GM12878 (cell line): Measurements from ENCODE around the gene FCAR. TPM values are rescaled to one million over a fixed set of nuclear protein-coding genes. Genes with fewer than 3 reads are reported as not detected.

ENCODE experiments used
- ATAC-seq: fragments of 200-7000 bp; cut with Tn5 transposase; 3 replicates; pipeline ENCODE4 v1.9.1; 2020; ENCODE audit warnings: mild to moderate bottlenecking, moderate library complexity
- BruUV-seq: library from RNA; stranded (reverse); fragments of 400-500 nt; replicated peaks from 2 replicates; lab custom pipeline; 2021; lab: Mats Ljungman, UMichigan
- CTCF ChIA-PET: fragments of 300-600 bp; sonication (Branson Sonifier 250); formaldehyde crosslinking; extraction: SDS; loops from one replicate; lab custom pipeline; 2021; ENCODE audit warnings: inconsistent platforms; lab: Yijun Ruan, JAX
- POLR2A ChIA-PET: fragments of 350-600 bp; formaldehyde crosslinking; extraction: SDS; loops from one replicate; lab custom pipeline; 2021; ENCODE audit warnings: inconsistent platforms; lab: Charles Lee
- RAD21 ChIA-PET: fragments of 300-600 bp; sonication (Branson Sonifier 250); formaldehyde crosslinking; loops from one replicate; lab custom pipeline; 2023; ENCODE audit warnings: antibody characterized with exemption; ENCODE audit not compliant: unreplicated experiment; lab: Charles Lee
- SMC1A ChIA-PET: fragments of 300-600 bp; sonication (Branson Sonifier 250); formaldehyde crosslinking; loops from one replicate; lab custom pipeline; 2023; ENCODE audit not compliant: unreplicated experiment, uncharacterized antibody; lab: Charles Lee
- DNase-seq: peaks from one replicate; pipeline ENCODE4 v3.0.0-alpha.2; 2011; ENCODE audit warnings: low read depth, low spot score
- FAIRE-seq: peaks from 3 replicates; lab custom pipeline; 2011; peaks lifted over from hg19 to GRCh38; lab: Jason Lieb, UNC
- H2AFZ ChIP-seq: 2 replicates; pipeline ENCODE4 v1.6.0; 2011; ENCODE audit warnings: low read depth, low read length, control low read depth; ENCODE audit not compliant: control insufficient read depth
- H3K27ac ChIP-seq: 2 replicates; pipeline ENCODE4 v1.5.1; 2011; ENCODE audit warnings: control low read depth; ENCODE audit not compliant: control insufficient read depth, insufficient read depth
- H3K27me3 ChIP-seq, 2 experiments: replicated peaks in 1 of 2; 2 replicates each; pipeline versions ENCODE4 v1.6.0 to v1.6.1; 2011; ENCODE audit warnings: low read length in 1 of 2; ENCODE audit not compliant: control insufficient read depth in 2 of 2, insufficient read depth in 2 of 2
- H3K36me3 ChIP-seq, 2 experiments: 2 replicates each; pipeline ENCODE4 v1.5.1; 2011; ENCODE audit warnings: low read length in 1 of 2; ENCODE audit not compliant: control insufficient read depth in 2 of 2, insufficient read depth in 2 of 2
- H3K4me1 ChIP-seq: 2 replicates; pipeline ENCODE4 v1.6.1; 2011; ENCODE audit warnings: mild to moderate bottlenecking, low read length, moderate library complexity, mixed read lengths; ENCODE audit not compliant: control insufficient read depth, insufficient read depth
- H3K4me2 ChIP-seq: 2 replicates; pipeline ENCODE4 v1.6.0; 2011; ENCODE audit warnings: control low read depth; ENCODE audit not compliant: control insufficient read depth, insufficient read depth
- H3K4me3 ChIP-seq: fragments of 200-600 bp; sonication (generic); 2 replicates; pipeline ENCODE4 v1.5.1; 2016
- H3K79me2 ChIP-seq: 2 replicates; pipeline ENCODE4 v1.6.0; 2011; ENCODE audit warnings: low read length; ENCODE audit not compliant: control insufficient read depth, insufficient read depth
- H3K9ac ChIP-seq: 2 replicates; pipeline ENCODE4 v1.8.0; 2011; ENCODE audit warnings: low read length, control low read depth, mixed read lengths; ENCODE audit not compliant: control insufficient read depth, insufficient read depth
- H3K9me3 ChIP-seq: replicated peaks from 3 replicates; pipeline ENCODE4 v1.5.1; 2011; ENCODE audit warnings: mild to moderate bottlenecking, low read length; ENCODE audit not compliant: control insufficient read depth, insufficient read depth
- H4K20me1 ChIP-seq: 2 replicates; pipeline ENCODE4 v1.6.0; 2011; ENCODE audit not compliant: control insufficient read depth, insufficient read depth
- CBX5 ChIP-seq: sonication (generic); IDR thresholded peaks from 2 replicates; pipeline ENCODE4 v1.6.1; 2016; ENCODE audit warnings: low read depth, moderate library complexity, mild to moderate bottlenecking, inconsistent platforms
- EGR1 ChIP-seq, 2 experiments: IDR thresholded peaks; 1 replicate in 1 of 2; 2 replicates in 1 of 2; pipeline ENCODE4 v1.6.1; 2011 to 2012; ENCODE audit warnings: low read depth in 2 of 2, low read length in 2 of 2, borderline replicate concordance in 1 of 2, mild to moderate bottlenecking in 1 of 2, moderate library complexity in 1 of 2
- ELK1 ChIP-seq: IDR thresholded peaks from 2 replicates; pipeline ENCODE4 v1.6.1; 2012; ENCODE audit warnings: low read depth, low read length, improper control_type of control experiment
- EP300 ChIP-seq, 2 experiments: fragments of 150-350 bp in 1 of 2; IDR thresholded peaks; 2 replicates each; pipeline ENCODE4 v1.6.1; 2011 to 2012; ENCODE audit warnings: low read depth in 2 of 2, low read length in 2 of 2, borderline replicate concordance in 1 of 2, improper control_type of control experiment in 1 of 2, inconsistent platforms in 1 of 2; ENCODE audit not compliant: control insufficient read depth in 1 of 2
- IKZF1 ChIP-seq: fragments of 450-650 bp; conservative IDR thresholded peaks from 2 replicates; pipeline ENCODE4 v1.6.1; 2017; ENCODE audit warnings: antibody characterized with exemption, mild to moderate bottlenecking
- NFYA ChIP-seq: IDR thresholded peaks from 2 replicates; pipeline ENCODE4 v1.6.1; 2011; ENCODE audit warnings: low read depth, mild to moderate bottlenecking, low read length, improper control_type of control experiment, borderline replicate concordance
- NKRF ChIP-seq: fragments of 450-650 bp; conservative IDR thresholded peaks from 2 replicates; pipeline ENCODE4 v1.6.1; 2017; ENCODE audit warnings: mild to moderate bottlenecking, moderate library complexity
- PML ChIP-seq: IDR thresholded peaks from 2 replicates; pipeline ENCODE4 v1.6.1; 2012; ENCODE audit warnings: low read length, inconsistent platforms
- RELB ChIP-seq: fragments of 450-650 bp; IDR thresholded peaks from 2 replicates; pipeline ENCODE4 v1.6.1; 2017; ENCODE audit warnings: low read depth, mild to moderate bottlenecking, moderate library complexity
- SPI1 ChIP-seq: IDR thresholded peaks from 2 replicates; pipeline ENCODE4 v1.6.1; 2011; ENCODE audit warnings: low read depth, mild to moderate bottlenecking, low read length, moderate library complexity, borderline replicate concordance; ENCODE audit not compliant: insufficient read depth
- STAT3 ChIP-seq: IDR thresholded peaks from 2 replicates; pipeline ENCODE4 v1.6.1; 2011; ENCODE audit warnings: low read depth, low read length, improper control_type of control experiment
- SUPT20H ChIP-seq: IDR thresholded peaks from 2 replicates; pipeline ENCODE4 v1.6.1; 2011; ENCODE audit warnings: low read depth, mild to moderate bottlenecking, low read length, moderate library complexity, borderline replicate concordance; ENCODE audit not compliant: control insufficient read depth
- WGBS: methylation state at CpG from one replicate; pipeline ENCODE4 v1.1.6; 2016; ENCODE audit warnings: low lambda C conversion rate; ENCODE audit not compliant: insufficient replicate concordance, insufficient coverage; ENCODE audit errors: missing lambda C conversion rate; 5-methylcytosine and 5-hydroxymethylcytosine counted together
- in situ Hi-C: fragments of 300-500 bp; cut with MboI; formaldehyde crosslinking; loops from 9 replicates; pipeline ENCODE4 v1.14.3; 2018; ENCODE audit warnings: mixed read lengths
- intact Hi-C: fragments of 100-400 bp; cut with micrococcal nuclease; formaldehyde crosslinking; loops from one replicate; pipeline ENCODE4 v1.14.2; 2022; ENCODE audit not compliant: unreplicated experiment
- polyA plus RNA-seq, 11 experiments: library from polyadenylated mRNA; depleted of rRNA in 4 of 11; unstranded in 6 of 11; stranded (reverse) in 5 of 11; fragments of >200 nt; fragmentation: Nextera tagmentation in 4 of 11; fragmentation: Illumina TruSeq in 1 of 11; extraction: Ambion mirVana in 4 of 11; extraction: Trizol in 1 of 11; gene quantifications; 1 replicate in 1 of 11; 2 replicates in 10 of 11; pipeline versions ENCODE4 v1.2.1 to v1.2.3, GENCODE V29; 2011 to 2016; ENCODE audit warnings: inconsistent platforms in 2 of 11, missing spikeins in 2 of 11, low read depth in 1 of 11
- total RNA-seq, 4 experiments: library from RNA; depleted of rRNA in 3 of 4; stranded (reverse); fragments of >200 nt in 3 of 4; fragmentation: Illumina TruSeq in 1 of 4; extraction: Trizol in 1 of 4; gene quantifications; 2 replicates each; pipeline versions ENCODE4 v1.2.1 to v1.2.3, GENCODE V29; 2013 to 2021
- TF ChIP-seq, protein P1 (sequence below): fragments of 450-650 bp; IDR thresholded peaks from 2 replicates; pipeline ENCODE4 v1.6.1; 2018; ENCODE audit warnings: mild to moderate bottlenecking, low read depth, moderate library complexity; ENCODE audit not compliant: partially characterized antibody

FCAR gene
- total and polyA plus RNA-seq, 10 of the 15 experiments (the other 5 are each of a cell fraction or from before 2014, with no cell fraction given): 0.49 TPM; not detected in 9

GRCh38 chr19:54921082-54921481 is 47.0 kb downstream of the FCAR start (continued):
- TF ChIP-seq PML: no peak

DNA sequence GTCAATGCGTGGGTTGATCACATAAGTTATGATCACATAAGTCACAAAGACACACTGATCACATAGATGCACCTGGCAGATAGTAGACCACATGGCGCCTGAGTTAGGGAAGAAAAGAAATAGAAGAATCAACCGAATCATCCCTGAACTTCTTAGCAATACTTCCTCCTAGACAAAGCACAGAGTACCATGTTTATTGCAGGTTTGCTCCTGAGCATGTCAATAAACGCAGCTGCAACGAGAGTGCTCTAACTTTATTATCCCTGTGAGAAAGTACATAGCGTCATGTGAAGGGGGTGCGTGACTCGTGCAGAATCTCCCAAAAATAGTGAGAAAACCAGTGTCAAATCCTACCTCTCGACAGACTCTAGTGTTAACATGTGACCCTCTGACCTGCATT is 49.2 kb downstream of the FCAR start:
- ChIA-PET RAD21 (no interaction called here), CTCF (no interaction called here), POLR2A (no interaction called here), SMC1A (no interaction called here)
- Histone ChIP-seq H3K9me3 (no peaks in the 10 kb centered on the region; the same call in 2 of the 3 replicates), H3K4me2 (no peak overlapping the region), H2AFZ (no peak overlapping the region), H3K9ac (no peak overlapping the region), H3K27ac (no peak overlapping the region), H3K27me3 (no peaks in the 10 kb centered on the region), H3K36me3 (no peaks in the 10 kb centered on the region), H3K4me1 (no peaks in the 10 kb centered on the region), H4K20me1 (no peaks in the 10 kb centered on the region), H3K79me2 (no peaks in the 10 kb centered on the region), H3K4me3 (no peak overlapping the region)
- WGBS: 43% methylated on average over 9 of the region's 9 CpGs
- ATAC-seq: no peak
- BruUV-seq: no TSS peak
- in situ Hi-C loops (loop anchor here (10.0 kb wide), 1 partner anchor 448 kb away; the partner anchor contains the start of gene CDC42EP5), intact Hi-C loops (no loop called here)
- FAIRE-seq: no peak
- DNase-seq: no peak
- no peak for TF ChIP-seq STAT3
- TF ChIP-seq IKZF1: no peak
- no peak for TF ChIP-seq EP300 (IDR thresholded peaks at IDR 0.05; ENCODE audit: borderline replicate concordance in 1 of 2, control insufficient read depth in 1 of 2, low read depth in 2 of 2, low read length in 2 of 2)
- TF ChIP-seq EGR1 (IDR thresholded peaks at IDR 0.05; ENCODE audit: borderline replicate concordance in 1 of 2, low read depth in 2 of 2, low read length in 2 of 2): no peak
- TF ChIP-seq SUPT20H: no peak
- TF ChIP-seq SPI1: no peak
- TF ChIP-seq RELB: no peak
- no peak for TF ChIP-seq CBX5
- TF ChIP-seq, protein P1, sequence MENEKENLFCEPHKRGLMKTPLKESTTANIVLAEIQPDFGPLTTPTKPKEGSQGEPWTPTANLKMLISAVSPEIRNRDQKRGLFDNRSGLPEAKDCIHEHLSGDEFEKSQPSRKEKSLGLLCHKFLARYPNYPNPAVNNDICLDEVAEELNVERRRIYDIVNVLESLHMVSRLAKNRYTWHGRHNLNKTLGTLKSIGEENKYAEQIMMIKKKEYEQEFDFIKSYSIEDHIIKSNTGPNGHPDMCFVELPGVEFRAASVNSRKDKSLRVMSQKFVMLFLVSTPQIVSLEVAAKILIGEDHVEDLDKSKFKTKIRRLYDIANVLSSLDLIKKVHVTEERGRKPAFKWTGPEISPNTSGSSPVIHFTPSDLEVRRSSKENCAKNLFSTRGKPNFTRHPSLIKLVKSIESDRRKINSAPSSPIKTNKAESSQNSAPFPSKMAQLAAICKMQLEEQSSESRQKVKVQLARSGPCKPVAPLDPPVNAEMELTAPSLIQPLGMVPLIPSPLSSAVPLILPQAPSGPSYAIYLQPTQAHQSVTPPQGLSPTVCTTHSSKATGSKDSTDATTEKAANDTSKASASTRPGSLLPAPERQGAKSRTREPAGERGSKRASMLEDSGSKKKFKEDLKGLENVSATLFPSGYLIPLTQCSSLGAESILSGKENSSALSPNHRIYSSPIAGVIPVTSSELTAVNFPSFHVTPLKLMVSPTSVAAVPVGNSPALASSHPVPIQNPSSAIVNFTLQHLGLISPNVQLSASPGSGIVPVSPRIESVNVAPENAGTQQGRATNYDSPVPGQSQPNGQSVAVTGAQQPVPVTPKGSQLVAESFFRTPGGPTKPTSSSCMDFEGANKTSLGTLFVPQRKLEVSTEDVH: no peak
- no peak for TF ChIP-seq NKRF
- TF ChIP-seq NFYA: no peak
- no peak for TF ChIP-seq ELK1
